AML-193 (cell line): ENCODE measurements around the gene DLX3.
A peak's percentile ranks its signal among the peaks of the same experiment; 100 is the strongest.
"Not testable (repeated sequence)": the region's sequence is repeated elsewhere in the genome, so short reads cannot be mapped to it uniquely, and the experiment has no call there.

Experiments
- DNase-seq, 2 experiments: peaks; one replicate each; lab custom pipeline; 2025; lab: John Stamatoyannopoulos, UW

DLX3 gene

GRCh38 chr17:49995055-49995738, at the start of gene DLX3:
DLX3 (minus strand) TSS chr17:49995224; CDS start chr17:49994998, 226 bp downstream.
- DNase-seq: no peak

GRCh38 chr17:50044483-50044882, 49.5 kb upstream of the DLX3 start:
- DNase-seq: no peak

- no peak for DNase-seq
Measured at GRCh38 chr17:50043290-50044148, 48.5 kb upstream of the DLX3 start.

GRCh38 chr17:50042211-50042610, 47.2 kb upstream of the DLX3 start:
- no peak for DNase-seq

- DNase-seq: not testable (repeated sequence)
Measured at GRCh38 chr17:50040496-50040895, 45.5 kb upstream of the DLX3 start.

- no peak for DNase-seq
Measured at GRCh38 chr17:50039058-50039457, 44.0 kb upstream of the DLX3 start.

- no peak for DNase-seq
Measured at GRCh38 chr17:50037321-50038107, 42.5 kb upstream of the DLX3 start.

GRCh38 chr17:50036455-50037261, 41.6 kb upstream of the DLX3 start:
- DNase-seq: no peak

GRCh38 chr17:50035945-50036344, 40.9 kb upstream of the DLX3 start:
- no peak for DNase-seq

GRCh38 chr17:50035421-50035879, 40.4 kb upstream of the DLX3 start:
- no peak for DNase-seq

GRCh38 chr17:50034498-50035364, 39.7 kb upstream of the DLX3 start:
- no peak for DNase-seq

GRCh38 chr17:50033316-50033715, 38.3 kb upstream of the DLX3 start:
- DNase-seq: no peak

- DNase-seq: no peak
Measured at GRCh38 chr17:50029185-50029584, 34.2 kb upstream of the DLX3 start.

GRCh38 chr17:50028736-50029120, 33.7 kb upstream of the DLX3 start:
- DNase-seq: no peak

- no peak for DNase-seq
Measured at GRCh38 chr17:50027881-50028735, 33.1 kb upstream of the DLX3 start.

- no peak for DNase-seq
Measured at GRCh38 chr17:50027172-50027880, 32.3 kb upstream of the DLX3 start.

- DNase-seq: peak; percentile 60 to 66
Measured at GRCh38 chr17:50026837-50027171, 31.8 kb upstream of the DLX3 start.

GRCh38 chr17:50026046-50026675, 31.1 kb upstream of the DLX3 start:
- DNase-seq: no peak

GRCh38 chr17:50024808-50025207, 29.8 kb upstream of the DLX3 start:
- DNase-seq: no peak
